ENCODE results near the gene WWTR1.

- TF ChIP-seq POLR2A (IDR thresholded peaks at IDR 0.05) (no peak), CTCF (IDR thresholded peaks at IDR 0.05) (no peak)
Measured at GRCh38 chr3:149703466-149703865, 45.6 kb upstream of the WWTR1 start.

Measured in right lobe of liver (tissue), 4 donors.